ENCODE data around the gene CLASP1.

DNA sequence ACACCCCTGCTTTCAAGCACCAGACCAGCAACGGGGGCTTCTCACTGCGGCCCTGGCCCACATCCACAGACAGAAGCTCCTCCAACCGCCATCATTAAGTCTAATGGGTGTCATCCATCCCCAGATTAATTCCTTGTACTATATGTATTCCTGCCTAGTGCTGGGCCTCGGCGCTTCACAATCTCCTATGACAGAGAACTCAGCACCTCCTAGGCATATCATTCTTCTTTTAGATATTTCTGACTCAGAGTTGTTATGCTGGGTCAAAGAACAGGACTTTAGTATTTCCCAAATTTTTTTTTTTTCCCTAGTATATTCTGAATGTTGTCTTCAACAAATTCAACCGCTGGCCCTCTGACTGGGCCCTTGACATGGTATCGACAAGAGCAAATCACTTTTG lies 281.1 kb downstream of the CLASP1 start:
- TF ChIP-seq, protein P1, sequence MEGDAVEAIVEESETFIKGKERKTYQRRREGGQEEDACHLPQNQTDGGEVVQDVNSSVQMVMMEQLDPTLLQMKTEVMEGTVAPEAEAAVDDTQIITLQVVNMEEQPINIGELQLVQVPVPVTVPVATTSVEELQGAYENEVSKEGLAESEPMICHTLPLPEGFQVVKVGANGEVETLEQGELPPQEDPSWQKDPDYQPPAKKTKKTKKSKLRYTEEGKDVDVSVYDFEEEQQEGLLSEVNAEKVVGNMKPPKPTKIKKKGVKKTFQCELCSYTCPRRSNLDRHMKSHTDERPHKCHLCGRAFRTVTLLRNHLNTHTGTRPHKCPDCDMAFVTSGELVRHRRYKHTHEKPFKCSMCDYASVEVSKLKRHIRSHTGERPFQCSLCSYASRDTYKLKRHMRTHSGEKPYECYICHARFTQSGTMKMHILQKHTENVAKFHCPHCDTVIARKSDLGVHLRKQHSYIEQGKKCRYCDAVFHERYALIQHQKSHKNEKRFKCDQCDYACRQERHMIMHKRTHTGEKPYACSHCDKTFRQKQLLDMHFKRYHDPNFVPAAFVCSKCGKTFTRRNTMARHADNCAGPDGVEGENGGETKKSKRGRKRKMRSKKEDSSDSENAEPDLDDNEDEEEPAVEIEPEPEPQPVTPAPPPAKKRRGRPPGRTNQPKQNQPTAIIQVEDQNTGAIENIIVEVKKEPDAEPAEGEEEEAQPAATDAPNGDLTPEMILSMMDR (IDR thresholded peaks at IDR 0.05): no peak
- no peak for TF ChIP-seq POLR2A (IDR thresholded peaks at IDR 0.05)
